HepG2 (cell line): ENCODE results near the gene CAMSAP3. TPM values are rescaled to one million over a fixed set of nuclear protein-coding genes. Genes with fewer than 3 reads are reported as not detected.
A peak's percentile ranks its signal among the peaks of the same experiment; 100 is the strongest.

Experiments
- ARNT ChIP-seq: fragments of 450-650 bp; IDR thresholded peaks from 2 replicates; pipeline ENCODE4 v1.6.1; 2017
- CENPBD1 ChIP-seq: sonication (generic); formaldehyde crosslinking; IDR thresholded peaks from 2 replicates; pipeline ENCODE4 v1.8.0; 2022; ENCODE audit warnings: missing genetic modification reagents, low read depth, mild to moderate bottlenecking, borderline replicate concordance
- EHMT2 ChIP-seq: fragments of 200-600 bp; sonication (generic); IDR thresholded peaks from 2 replicates; pipeline ENCODE4 v1.7.0; 2017; ENCODE audit warnings: antibody characterized with exemption, low read depth, low read length, borderline replicate concordance
- ESRRA ChIP-seq: sonication (generic); formaldehyde crosslinking; IDR thresholded peaks from 2 replicates; pipeline ENCODE4 v1.5.1; 2020; ENCODE audit warnings: mild to moderate bottlenecking, low read depth, missing genetic modification reagents
- HCFC1 ChIP-seq: fragments of 150-350 bp; IDR thresholded peaks from 2 replicates; pipeline ENCODE4 v1.6.1; 2014; ENCODE audit warnings: low read depth, low read length
- HDAC1 ChIP-seq: sonication (generic); formaldehyde crosslinking; IDR thresholded peaks from 2 replicates; pipeline ENCODE4 v1.5.1; 2020; ENCODE audit warnings: mild to moderate bottlenecking, missing genetic modification reagents
- MXD1 ChIP-seq: sonication (generic); formaldehyde crosslinking; IDR thresholded peaks from 2 replicates; pipeline ENCODE4 v1.4.0; 2020; ENCODE audit warnings: mild to moderate bottlenecking, missing genetic modification reagents
- NFE2L2 ChIP-seq: fragments of 150-350 bp; IDR thresholded peaks from 2 replicates; pipeline ENCODE4 v1.6.1; 2014; ENCODE audit warnings: low read length
- NKX3-1 ChIP-seq: sonication (generic); formaldehyde crosslinking; IDR thresholded peaks from 2 replicates; pipeline ENCODE4 v1.5.0; 2020; ENCODE audit warnings: missing genetic modification reagents
- RNF2 ChIP-seq: fragments of 450-650 bp; conservative IDR thresholded peaks from 2 replicates; pipeline ENCODE4 v1.6.1; 2016; ENCODE audit warnings: low read depth
- RORA ChIP-seq: sonication (generic); formaldehyde crosslinking; IDR thresholded peaks from 2 replicates; pipeline ENCODE4 v1.5.0; 2020; ENCODE audit warnings: mild to moderate bottlenecking, missing genetic modification reagents, moderate library complexity
- SP2 ChIP-seq: sonication (generic); formaldehyde crosslinking; IDR thresholded peaks from 2 replicates; pipeline ENCODE4 v1.5.1; 2020; ENCODE audit warnings: mild to moderate bottlenecking, missing genetic modification reagents
- SP4 ChIP-seq: sonication (generic); formaldehyde crosslinking; IDR thresholded peaks from 2 replicates; pipeline ENCODE4 v1.8.1; 2023; ENCODE audit warnings: mild to moderate bottlenecking, missing genetic modification reagents
- ZNF225 ChIP-seq: sonication (generic); formaldehyde crosslinking; IDR thresholded peaks from 2 replicates; pipeline ENCODE4 v1.4.0; 2020; ENCODE audit warnings: mild to moderate bottlenecking, missing genetic modification reagents
- ZNF44 ChIP-seq: sonication (generic); formaldehyde crosslinking; IDR thresholded peaks from 2 replicates; pipeline ENCODE4 v1.5.1; 2020; ENCODE audit warnings: mild to moderate bottlenecking, missing genetic modification reagents
- ZNF510 ChIP-seq: sonication (generic); formaldehyde crosslinking; IDR thresholded peaks from 2 replicates; pipeline ENCODE4 v1.4.0; 2020; ENCODE audit warnings: low read depth, mild to moderate bottlenecking, missing genetic modification reagents
- ZNF724P ChIP-seq: sonication (generic); formaldehyde crosslinking; IDR thresholded peaks from 2 replicates; pipeline ENCODE4 v1.8.0; 2022; ENCODE audit warnings: missing genetic modification reagents, borderline replicate concordance
- ZNF777 ChIP-seq: sonication (generic); formaldehyde crosslinking; IDR thresholded peaks from 2 replicates; pipeline ENCODE4 v1.4.0; 2020; ENCODE audit warnings: missing genetic modification reagents
- polyA plus RNA-seq, 8 experiments: library from polyadenylated mRNA; depleted of rRNA in 3 of 8; stranded (reverse) in 7 of 8; unstranded in 1 of 8; fragments of >200 nt; fragmentation: Illumina TruSeq in 4 of 8; extraction: Trizol in 4 of 8; gene quantifications; 2 replicates each; pipeline versions ENCODE4 v1.2.1 to v1.2.3, GENCODE V29; 2011 to 2016; ENCODE audit warnings: low read depth in 4 of 8, missing spikeins in 1 of 8, mixed read lengths in 1 of 8; ENCODE audit not compliant: insufficient read depth in 1 of 8
- total RNA-seq, 5 experiments: library from RNA; depleted of rRNA; stranded (reverse); fragments of >200 nt; fragmentation: Illumina TruSeq; extraction: Trizol; gene quantifications; 2 replicates each; pipeline ENCODE4 v1.2.3, GENCODE V29; 2016; ENCODE audit warnings: low read depth in 1 of 5
- TF ChIP-seq, protein P1 (sequence below): sonication (generic); formaldehyde crosslinking; conservative IDR thresholded peaks from 2 replicates; pipeline ENCODE4 v1.8.1; 2023; ENCODE audit warnings: missing genetic modification reagents
- TF ChIP-seq, protein P2 (sequence below): sonication (generic); formaldehyde crosslinking; IDR thresholded peaks from 2 replicates; pipeline ENCODE4 v1.4.0; 2020; ENCODE audit warnings: low read depth, mild to moderate bottlenecking, missing genetic modification reagents
- TF ChIP-seq, protein P3 (sequence below): sonication (generic); formaldehyde crosslinking; IDR thresholded peaks from 2 replicates; pipeline ENCODE4 v1.5.1; 2020; ENCODE audit warnings: missing genetic modification reagents, mild to moderate bottlenecking, borderline replicate concordance
- TF ChIP-seq, protein P4 (sequence below): sonication (generic); formaldehyde crosslinking; IDR thresholded peaks from 2 replicates; pipeline ENCODE4 v1.5.0; 2020; ENCODE audit warnings: missing genetic modification reagents

The CAMSAP3 gene
- total and polyA plus RNA-seq, 2 of the 13 experiments (the other 11 are each of a cell fraction or from before 2014, with no cell fraction given): 10.8 to 11.8 TPM

DNA sequence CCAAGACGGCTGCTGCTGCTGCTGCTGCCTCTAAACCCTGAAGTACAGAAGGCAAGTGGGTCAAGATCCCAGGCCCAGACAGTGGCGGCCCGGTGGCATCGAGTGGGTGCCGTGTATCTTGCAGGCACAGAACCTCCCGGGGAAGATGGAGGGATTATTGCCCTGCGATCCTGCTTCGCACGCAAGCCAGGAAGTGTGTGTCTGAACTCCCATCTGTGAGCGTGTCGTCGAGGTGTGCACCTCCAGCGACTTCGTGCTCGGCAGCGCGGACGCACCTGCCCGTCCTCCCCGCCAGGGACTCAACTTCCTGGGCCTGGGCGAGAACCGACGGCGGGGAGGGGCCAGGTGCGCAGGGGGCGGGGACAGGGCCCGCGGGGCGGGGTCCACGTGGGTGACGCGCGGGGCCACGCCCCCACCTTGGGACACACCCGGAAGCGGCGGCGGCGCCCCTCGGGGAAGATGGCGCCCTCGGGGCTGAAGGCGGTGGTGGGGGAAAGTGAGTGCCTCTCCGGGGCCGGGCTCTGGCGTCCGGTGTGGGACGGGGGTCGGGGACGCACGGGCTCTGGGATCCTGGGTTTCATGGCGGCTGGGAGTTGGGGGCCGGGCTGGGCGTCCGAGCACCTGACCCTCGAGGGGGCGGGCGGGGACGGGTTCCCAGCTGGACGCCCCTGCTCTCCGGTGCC, 41.2 kb downstream of the CAMSAP3 start, which contains the start of gene STXBP2 (continued):
- TF ChIP-seq SP2 (CRISPR knock-in tag) (no peak; the same call in 1 of the 2 replicates), NFE2L2 (no peak), RORA (CRISPR knock-in tag) (no peak), ARNT (no peak), EHMT2 (no peak), ESRRA (CRISPR knock-in tag) (no peak), ZNF44 (no peak), HCFC1 (no peak), HDAC1 (CRISPR knock-in tag) (peak; percentile 79), CENPBD1 (no peak), ZNF225 (CRISPR knock-in tag) (no peak), MXD1 (peak; percentile 75; the same call in 1 of the 2 replicates), ZNF510 (no peak), RNF2 (no peak), SP4 (CRISPR knock-in tag) (peak; percentile 82), NKX3-1 (CRISPR knock-in tag) (no peak), ZNF724P (CRISPR knock-in tag) (peak; percentile 87; the same call in 1 of the 2 replicates), ZNF777 (CRISPR knock-in tag) (peak; percentile 94)
- TF ChIP-seq, protein P1, sequence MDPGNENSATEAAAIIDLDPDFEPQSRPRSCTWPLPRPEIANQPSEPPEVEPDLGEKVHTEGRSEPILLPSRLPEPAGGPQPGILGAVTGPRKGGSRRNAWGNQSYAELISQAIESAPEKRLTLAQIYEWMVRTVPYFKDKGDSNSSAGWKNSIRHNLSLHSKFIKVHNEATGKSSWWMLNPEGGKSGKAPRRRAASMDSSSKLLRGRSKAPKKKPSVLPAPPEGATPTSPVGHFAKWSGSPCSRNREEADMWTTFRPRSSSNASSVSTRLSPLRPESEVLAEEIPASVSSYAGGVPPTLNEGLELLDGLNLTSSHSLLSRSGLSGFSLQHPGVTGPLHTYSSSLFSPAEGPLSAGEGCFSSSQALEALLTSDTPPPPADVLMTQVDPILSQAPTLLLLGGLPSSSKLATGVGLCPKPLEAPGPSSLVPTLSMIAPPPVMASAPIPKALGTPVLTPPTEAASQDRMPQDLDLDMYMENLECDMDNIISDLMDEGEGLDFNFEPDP (CRISPR knock-in tag): no peak
- TF ChIP-seq, protein P2, sequence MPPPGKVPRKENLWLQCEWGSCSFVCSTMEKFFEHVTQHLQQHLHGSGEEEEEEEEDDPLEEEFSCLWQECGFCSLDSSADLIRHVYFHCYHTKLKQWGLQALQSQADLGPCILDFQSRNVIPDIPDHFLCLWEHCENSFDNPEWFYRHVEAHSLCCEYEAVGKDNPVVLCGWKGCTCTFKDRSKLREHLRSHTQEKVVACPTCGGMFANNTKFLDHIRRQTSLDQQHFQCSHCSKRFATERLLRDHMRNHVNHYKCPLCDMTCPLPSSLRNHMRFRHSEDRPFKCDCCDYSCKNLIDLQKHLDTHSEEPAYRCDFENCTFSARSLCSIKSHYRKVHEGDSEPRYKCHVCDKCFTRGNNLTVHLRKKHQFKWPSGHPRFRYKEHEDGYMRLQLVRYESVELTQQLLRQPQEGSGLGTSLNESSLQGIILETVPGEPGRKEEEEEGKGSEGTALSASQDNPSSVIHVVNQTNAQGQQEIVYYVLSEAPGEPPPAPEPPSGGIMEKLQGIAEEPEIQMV: peak; percentile 85; the same call in 1 of the 2 replicates
- TF ChIP-seq, protein P3, sequence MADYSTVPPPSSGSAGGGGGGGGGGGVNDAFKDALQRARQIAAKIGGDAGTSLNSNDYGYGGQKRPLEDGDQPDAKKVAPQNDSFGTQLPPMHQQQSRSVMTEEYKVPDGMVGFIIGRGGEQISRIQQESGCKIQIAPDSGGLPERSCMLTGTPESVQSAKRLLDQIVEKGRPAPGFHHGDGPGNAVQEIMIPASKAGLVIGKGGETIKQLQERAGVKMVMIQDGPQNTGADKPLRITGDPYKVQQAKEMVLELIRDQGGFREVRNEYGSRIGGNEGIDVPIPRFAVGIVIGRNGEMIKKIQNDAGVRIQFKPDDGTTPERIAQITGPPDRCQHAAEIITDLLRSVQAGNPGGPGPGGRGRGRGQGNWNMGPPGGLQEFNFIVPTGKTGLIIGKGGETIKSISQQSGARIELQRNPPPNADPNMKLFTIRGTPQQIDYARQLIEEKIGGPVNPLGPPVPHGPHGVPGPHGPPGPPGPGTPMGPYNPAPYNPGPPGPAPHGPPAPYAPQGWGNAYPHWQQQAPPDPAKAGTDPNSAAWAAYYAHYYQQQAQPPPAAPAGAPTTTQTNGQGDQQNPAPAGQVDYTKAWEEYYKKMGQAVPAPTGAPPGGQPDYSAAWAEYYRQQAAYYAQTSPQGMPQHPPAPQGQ (CRISPR knock-in tag): no peak
- TF ChIP-seq, protein P4, sequence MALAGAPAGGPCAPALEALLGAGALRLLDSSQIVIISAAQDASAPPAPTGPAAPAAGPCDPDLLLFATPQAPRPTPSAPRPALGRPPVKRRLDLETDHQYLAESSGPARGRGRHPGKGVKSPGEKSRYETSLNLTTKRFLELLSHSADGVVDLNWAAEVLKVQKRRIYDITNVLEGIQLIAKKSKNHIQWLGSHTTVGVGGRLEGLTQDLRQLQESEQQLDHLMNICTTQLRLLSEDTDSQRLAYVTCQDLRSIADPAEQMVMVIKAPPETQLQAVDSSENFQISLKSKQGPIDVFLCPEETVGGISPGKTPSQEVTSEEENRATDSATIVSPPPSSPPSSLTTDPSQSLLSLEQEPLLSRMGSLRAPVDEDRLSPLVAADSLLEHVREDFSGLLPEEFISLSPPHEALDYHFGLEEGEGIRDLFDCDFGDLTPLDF: no peak
